Stimulated activated CD4-positive, alpha-beta T cell treated with anti-CD3 and anti-CD28 coated beads, TNF-alpha, amount 100 ng/mL, for 4 hours (primary cell): ENCODE results near the gene ASL.
A peak's percentile ranks its signal among the peaks of the same experiment; 100 is the strongest.
"Not testable (repeated sequence)": the region's sequence is repeated elsewhere in the genome, so short reads cannot be mapped to it uniquely, and the experiment has no call there.

Experiments
- DNase-seq, 3 experiments: peaks; one replicate each; pipeline ENCODE4 v3.0.0-alpha.2; 2020; ENCODE audit warnings: low read depth in 3 of 3

Gene ASL

GRCh38 chr7:66075590-66076461 lies at the start of gene ASL:
ASL (plus strand) TSS chr7:66075819; CDS start chr7:66076082, 263 bp downstream.
- peak; percentile 74 to 78 (median 77) for DNase-seq

GRCh38 chr7:66028342-66028741 lies 47.3 kb upstream of the ASL start:
- DNase-seq: not testable (repeated sequence)

DNA sequence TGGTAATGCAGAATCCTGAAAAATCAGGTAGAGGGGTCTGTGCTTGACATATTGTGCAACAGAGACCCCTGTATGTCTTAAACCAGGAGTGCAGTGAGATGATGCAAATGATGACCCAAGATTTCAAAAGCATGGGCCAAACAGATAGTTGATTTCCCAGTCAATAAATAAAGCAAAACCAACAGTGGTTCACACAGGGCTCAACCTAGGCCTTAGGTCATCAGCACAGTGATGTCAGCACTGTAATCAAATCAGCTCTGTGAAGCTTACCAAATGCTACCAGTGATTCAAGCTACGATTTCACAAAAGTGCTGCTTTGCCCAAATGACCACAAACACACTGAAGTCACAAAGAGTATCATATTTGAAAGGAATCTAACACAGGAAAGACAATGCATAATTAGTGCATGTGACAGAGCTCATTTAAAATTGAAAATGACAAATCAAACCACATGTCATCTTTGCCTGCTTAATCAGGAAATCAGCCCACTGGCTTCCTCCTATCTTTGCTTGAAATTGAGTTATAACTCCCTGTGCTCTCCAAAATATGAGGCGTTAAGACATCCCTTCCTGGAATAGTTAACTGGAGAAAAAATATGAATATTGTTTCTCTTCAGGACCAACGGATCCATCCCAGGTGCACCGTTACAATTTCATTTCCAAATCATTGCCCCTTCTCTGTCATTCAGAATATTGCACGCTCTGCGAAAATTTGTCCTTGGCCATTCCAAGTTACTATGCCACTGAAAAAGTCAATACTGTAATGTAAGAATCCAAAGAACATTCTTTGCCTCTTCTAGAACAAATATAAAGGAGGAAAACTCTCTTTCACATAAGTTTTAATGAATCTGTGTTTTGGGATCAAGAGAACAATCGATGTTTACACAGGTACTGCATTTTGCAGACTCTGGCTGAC lies 41.9 kb upstream of the ASL start:
- DNase-seq: no peak

- DNase-seq: not testable (repeated sequence)
Observed at GRCh38 chr7:66034436-66035010, 41.1 kb upstream of the ASL start.

DNA sequence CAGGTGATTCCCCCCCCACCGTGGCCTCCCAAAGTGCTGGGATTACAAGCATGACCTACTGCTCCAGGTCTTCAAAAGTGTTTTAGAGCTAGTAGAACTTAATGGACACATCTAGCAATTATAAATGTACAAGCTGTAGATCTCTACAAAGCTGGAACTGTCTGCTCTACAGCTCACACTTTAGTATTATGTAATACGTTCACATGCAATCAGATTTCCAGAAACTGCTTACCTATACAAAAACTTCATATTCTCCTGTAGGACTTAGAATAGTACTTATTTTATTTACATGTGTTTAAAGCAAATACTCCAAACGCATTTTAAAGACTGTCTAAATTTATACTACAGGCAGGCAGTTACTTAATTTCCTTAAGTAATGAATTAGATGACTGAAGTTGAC lies 39.2 kb upstream of the ASL start:
- no peak for DNase-seq

DNA sequence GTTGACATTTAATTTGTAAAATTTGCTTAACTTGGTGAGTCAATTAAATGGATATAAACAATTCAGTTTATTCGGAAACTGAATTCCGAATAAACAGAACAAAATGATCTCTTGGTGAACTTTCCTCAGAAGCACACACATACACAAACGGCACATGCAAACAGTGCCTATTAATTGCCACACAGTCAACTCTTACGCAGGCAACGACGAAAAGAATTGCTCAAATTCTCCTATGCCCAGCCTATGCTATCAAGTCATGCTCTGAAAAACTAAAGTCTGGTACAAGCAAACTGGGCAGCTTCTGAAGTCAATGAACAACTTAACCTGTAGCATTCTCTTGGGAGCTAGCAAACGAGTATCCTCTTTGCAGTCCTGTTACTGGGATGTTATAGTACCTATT lies 38.8 kb upstream of the ASL start:
- no peak for DNase-seq

DNA sequence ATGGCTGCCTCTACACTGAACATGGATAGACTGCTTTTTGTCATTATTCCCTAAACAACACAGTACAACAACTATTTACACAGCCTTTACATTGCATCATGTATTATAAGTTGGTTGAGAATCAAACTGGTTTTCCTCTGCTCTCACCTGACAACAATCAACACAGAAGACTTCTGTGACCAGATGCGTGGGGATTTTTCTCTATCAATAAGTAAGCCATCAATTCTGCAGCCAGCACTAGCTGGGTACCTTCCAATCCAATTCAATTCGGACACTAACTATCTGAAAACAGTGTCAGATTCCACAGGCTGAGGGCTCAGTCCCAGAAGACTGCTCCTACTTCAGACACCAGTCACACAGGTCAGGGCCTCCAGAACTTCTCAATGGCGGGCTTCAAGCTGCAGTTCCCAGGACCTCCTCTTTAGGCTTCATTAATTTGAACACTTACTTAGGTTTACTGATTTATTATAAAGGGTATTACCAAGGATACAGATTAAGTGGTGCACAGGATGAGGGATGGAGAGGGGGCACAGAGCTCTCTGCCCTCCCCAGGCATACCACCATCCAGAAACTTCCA lies 36.4 kb upstream of the ASL start:
- no peak for DNase-seq

- DNase-seq: no peak
Observed at GRCh38 chr7:66043681-66044497, 31.7 kb upstream of the ASL start.

DNA sequence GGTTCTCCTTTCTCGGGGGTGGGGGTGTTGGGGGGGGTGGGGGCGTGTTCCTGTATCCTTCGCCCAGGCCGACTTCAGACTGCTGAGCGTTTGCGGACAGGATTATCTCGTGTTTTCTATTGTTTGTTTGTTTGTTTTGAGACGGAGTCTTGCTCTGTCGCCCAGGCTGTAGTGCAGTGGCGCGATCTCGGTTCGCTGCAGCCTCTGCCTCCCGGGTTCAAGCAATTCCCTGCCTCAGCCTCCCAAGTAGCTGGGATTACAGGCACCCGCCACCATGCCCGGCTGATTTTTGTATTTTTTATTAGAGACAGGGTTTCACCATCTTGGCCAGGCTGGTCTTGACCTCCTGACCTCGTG lies 31.1 kb upstream of the ASL start:
- peak in 1 of 3 experiments; percentile 4 for DNase-seq

DNA sequence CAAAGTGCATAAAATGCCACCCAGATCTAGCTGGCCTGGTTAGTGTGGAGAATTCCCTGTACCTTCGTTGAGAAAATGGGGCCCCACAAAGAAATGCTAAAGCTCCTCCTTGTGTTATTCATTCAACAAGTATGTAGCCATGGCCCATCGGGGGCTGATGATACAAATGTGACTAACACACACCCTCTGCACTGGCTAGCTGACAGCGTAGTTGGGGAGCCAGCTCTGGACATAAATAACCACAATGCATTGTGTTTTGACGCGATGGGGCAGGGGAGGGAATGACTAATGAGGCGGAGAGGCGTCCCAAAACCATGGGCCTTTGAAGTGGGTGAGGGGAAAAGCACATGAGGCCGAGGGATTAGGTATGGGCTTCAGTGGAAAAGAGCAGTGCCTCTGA lies 28.2 kb upstream of the ASL start:
- no peak for DNase-seq

DNA sequence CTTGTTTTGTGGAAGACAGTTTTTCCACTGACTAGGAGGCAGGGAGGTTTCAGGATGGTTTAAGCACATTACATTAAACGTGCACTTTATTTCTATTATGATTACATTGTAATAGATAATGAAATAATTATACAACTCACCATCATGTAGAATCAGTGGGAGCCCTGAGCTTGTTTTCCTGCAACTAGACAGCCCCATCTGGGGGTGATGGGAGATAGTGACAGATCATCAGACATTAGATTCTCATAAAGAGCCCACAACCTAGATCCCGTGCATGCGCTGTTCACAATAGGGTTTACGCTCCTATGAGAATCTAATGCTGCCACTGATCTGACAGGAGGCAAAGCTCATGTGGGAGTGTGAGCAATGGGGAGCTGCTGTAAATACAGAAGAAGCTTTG lies 25.7 kb upstream of the ASL start:
- DNase-seq: not testable (repeated sequence)

GRCh38 chr7:66050337-66050957 lies 25.2 kb upstream of the ASL start:
- no peak for DNase-seq

- DNase-seq: no peak
Observed at GRCh38 chr7:66050990-66051448, 24.6 kb upstream of the ASL start.

GRCh38 chr7:66052447-66052846 lies 23.2 kb upstream of the ASL start:
- no peak for DNase-seq

- DNase-seq: no peak
Observed at GRCh38 chr7:66054063-66054462, 21.6 kb upstream of the ASL start.

DNA sequence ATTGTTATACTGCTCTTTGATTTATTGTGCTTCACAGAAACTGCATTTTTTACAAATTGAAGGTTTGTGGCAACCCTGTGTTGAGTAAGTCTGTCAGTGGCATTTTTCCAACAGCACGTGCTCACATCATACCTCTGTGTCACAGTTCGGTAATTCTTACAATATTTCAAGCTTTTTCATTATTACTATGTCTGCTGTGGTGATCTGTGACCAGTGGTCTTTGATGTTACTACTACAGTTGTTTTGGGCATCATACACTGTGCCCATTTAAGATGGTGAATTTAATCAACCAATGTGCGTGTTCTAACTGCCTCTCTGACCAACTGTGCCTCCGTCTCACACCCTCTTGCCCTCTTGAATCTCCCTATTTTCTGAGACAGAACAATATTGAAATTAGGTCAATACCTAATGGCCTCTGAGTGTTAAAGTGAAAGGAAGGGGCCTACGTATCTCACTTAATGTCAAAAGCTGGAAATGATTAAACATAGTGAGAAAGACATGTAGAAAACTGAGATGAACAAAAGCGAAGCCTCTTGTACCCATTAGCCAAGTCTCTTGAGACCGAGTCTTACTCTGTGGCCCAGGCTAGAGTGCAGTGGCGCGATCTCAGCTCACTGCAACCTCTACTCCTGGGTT lies 20.2 kb upstream of the ASL start:
- DNase-seq: no peak

DNA sequence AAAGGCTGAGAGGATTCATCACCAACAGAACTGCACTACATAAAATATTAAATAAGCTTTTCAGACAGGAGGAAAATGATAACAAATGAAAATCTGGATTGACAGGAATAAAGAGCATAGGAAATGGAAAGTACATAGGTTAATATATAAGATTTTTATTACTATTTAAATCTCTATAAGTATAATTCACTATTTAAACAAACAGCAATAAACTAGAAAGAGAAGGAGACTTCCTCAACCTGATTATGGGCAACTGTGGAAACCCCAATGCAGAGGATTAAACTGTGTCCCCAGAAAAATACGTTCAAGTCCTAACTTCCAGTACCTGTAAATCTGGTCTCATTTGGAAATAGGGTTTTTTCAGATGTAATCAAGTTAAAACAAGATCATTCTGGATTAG lies 14.8 kb upstream of the ASL start:
- DNase-seq: no peak

DNA sequence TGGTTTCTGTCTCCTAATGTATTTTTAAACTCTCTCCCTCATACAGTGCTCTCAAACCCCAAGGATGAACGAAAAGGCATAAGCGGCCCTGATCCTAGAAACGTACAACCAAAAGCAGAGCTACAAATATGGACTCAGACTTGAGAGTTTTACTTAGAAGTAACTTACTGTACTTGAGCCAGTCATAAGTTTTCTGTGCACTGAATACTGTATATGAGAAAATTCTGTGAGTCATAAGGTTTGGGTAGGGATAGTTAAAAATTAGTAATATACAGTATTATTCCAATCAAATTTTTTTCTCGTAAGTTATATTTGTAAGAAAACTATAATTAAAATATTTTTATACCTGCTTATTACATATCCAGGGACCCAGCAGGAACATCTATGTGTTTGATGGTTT lies 5.9 kb upstream of the ASL start:
- no peak for DNase-seq

- DNase-seq: no peak
Observed at GRCh38 chr7:66070222-66070621, 5.4 kb upstream of the ASL start.

DNA sequence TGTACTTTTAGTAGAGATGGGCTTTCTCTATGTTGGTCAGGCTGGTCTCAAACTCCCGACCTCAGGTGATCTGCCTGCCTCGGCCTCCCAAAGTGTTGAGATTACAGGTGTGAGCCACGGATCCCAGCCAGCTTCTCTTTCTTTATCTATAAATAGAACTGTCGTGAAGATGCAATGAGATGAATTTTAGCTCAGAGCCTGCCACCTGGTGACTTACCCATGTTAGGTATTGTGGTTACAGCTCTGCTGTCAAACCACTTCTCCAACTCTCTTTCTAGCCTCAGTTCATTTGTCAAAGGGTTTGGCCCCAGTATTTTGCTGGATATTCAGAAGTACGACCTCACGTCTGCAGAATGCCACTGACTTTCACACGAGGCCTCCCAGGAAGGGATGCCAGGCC lies 3.4 kb upstream of the ASL start:
- not testable (repeated sequence) for DNase-seq
